Measurements from ENCODE around the gene MRPS6.

Gene MRPS6

GRCh38 chr21:34072145-34073031 lies 990 bp upstream of the MRPS6 start:
- DNase-seq: peak in 1 of 2 donors; percentile 25

GRCh38 chr21:34073749-34074282 lies 438 bp downstream of the MRPS6 start:
- DNase-seq: peak; percentile 10 to 15

GRCh38 chr21:34074283-34075090 lies 1.1 kb downstream of the MRPS6 start:
- no peak for DNase-seq

GRCh38 chr21:34075091-34075425 lies 1.7 kb downstream of the MRPS6 start:
- no peak for DNase-seq

GRCh38 chr21:34075760-34076660 lies 2.6 kb downstream of the MRPS6 start:
- no peak for DNase-seq

GRCh38 chr21:34076835-34077234 lies 3.5 kb downstream of the MRPS6 start:
- no peak for DNase-seq

- DNase-seq: no peak
These were observed 4.5 kb downstream of the MRPS6 start for GRCh38 chr21:34077888-34078287.

- no peak for DNase-seq
These were observed 5.5 kb downstream of the MRPS6 start for GRCh38 chr21:34078915-34079314.

- no peak for DNase-seq
These were observed 7.3 kb downstream of the MRPS6 start for GRCh38 chr21:34080710-34081109.

GRCh38 chr21:34082769-34083168 lies 9.4 kb downstream of the MRPS6 start:
- DNase-seq: no peak

- DNase-seq: no peak
These were observed 10.0 kb downstream of the MRPS6 start for GRCh38 chr21:34083357-34083756.

GRCh38 chr21:34085129-34085528 lies 11.8 kb downstream of the MRPS6 start:
- DNase-seq: no peak

- no peak for DNase-seq
These were observed 13.5 kb downstream of the MRPS6 start for GRCh38 chr21:34086887-34087306.

- no peak for DNase-seq
These were observed 15.4 kb downstream of the MRPS6 start for GRCh38 chr21:34088752-34089151.

GRCh38 chr21:34091032-34091431 lies 17.7 kb downstream of the MRPS6 start:
- no peak for DNase-seq

- no peak for DNase-seq
These were observed 18.2 kb downstream of the MRPS6 start for GRCh38 chr21:34091607-34092006.

- no peak for DNase-seq
These were observed 19.0 kb downstream of the MRPS6 start for GRCh38 chr21:34092262-34092921.

- DNase-seq: no peak
These were observed 19.7 kb downstream of the MRPS6 start for GRCh38 chr21:34093083-34093482.

GRCh38 chr21:34094949-34095348 lies 21.6 kb downstream of the MRPS6 start:
- no peak for DNase-seq

GRCh38 chr21:34097442-34097841 lies 24.1 kb downstream of the MRPS6 start:
- no peak for DNase-seq

GRCh38 chr21:34100337-34100736 lies 27.0 kb downstream of the MRPS6 start:
- no peak for DNase-seq

- no peak for DNase-seq
These were observed 27.4 kb downstream of the MRPS6 start for GRCh38 chr21:34100790-34101189.

All from stimulated activated CD4-positive, alpha-beta T cell treated with anti-CD3 and anti-CD28 coated beads, Interleukin-2, amount 100 ng/mL, for 48 hours (primary cell).